Spleen (tissue), 7 donors: ENCODE measurements around the gene DCBLD1.

Experiments used
- POLR2A ChIP-seq, 3 donors: fragments of 450-650 bp; IDR thresholded peaks; one replicate each; pipeline ENCODE4 v1.5.1; 2017; ENCODE audit warnings: antibody characterized with exemption in 3 of 3, mild to moderate bottlenecking in 1 of 3
- POLR2AphosphoS5 ChIP-seq, 3 donors: sonication (generic); formaldehyde crosslinking; IDR thresholded peaks; one replicate each; pipeline ENCODE4 v1.5.1; 2017; ENCODE audit warnings: antibody characterized with exemption in 3 of 3
- TF ChIP-seq, protein P1 (sequence below), 11 experiments: fragments of 200-600 bp in 7 of 11; fragments of 450-650 bp in 4 of 11; sonication (generic) in 4 of 11; IDR thresholded peaks in 8 of 11; conservative IDR thresholded peaks in 3 of 11; 1 replicate in 7 of 11; 2 replicates in 4 of 11; pipeline versions ENCODE4 v1.4.0 to v1.8.0; 2016 to 2021; ENCODE audit warnings: antibody characterized with exemption in 11 of 11, inconsistent platforms in 4 of 11, mild to moderate bottlenecking in 1 of 11
- donor health status: DM: no; HTN: no; CAD: no; lungs with moderate emphysema.
- donor health status: DM: no; HTN: no; CAD: no.
- donor health status: DM: no; HTN: no; CAD: no.

DNA sequence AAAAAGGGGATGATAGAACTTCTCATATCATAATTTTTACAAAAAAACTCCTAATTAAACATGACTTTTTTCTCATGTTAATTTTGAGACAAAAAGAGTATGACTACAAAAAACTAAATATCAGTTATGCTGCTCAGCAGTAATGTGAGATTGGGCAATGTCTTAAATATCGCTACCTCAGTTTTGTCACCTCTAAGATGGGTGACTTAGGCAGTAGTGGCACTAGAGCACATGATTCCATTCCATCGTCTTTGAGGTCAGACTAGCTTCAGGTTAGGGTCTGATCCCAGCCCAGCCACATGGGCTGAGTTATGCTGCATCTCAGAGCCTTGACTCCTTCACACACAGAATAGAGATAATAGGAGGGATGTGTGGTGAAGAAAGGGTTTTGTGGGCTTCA is 11.0 kb downstream of the DCBLD1 start:
- TF ChIP-seq POLR2A (IDR thresholded peaks at IDR 0.05) (no peak), POLR2AphosphoS5 (IDR thresholded peaks at IDR 0.05) (no peak)
- TF ChIP-seq, protein P1, sequence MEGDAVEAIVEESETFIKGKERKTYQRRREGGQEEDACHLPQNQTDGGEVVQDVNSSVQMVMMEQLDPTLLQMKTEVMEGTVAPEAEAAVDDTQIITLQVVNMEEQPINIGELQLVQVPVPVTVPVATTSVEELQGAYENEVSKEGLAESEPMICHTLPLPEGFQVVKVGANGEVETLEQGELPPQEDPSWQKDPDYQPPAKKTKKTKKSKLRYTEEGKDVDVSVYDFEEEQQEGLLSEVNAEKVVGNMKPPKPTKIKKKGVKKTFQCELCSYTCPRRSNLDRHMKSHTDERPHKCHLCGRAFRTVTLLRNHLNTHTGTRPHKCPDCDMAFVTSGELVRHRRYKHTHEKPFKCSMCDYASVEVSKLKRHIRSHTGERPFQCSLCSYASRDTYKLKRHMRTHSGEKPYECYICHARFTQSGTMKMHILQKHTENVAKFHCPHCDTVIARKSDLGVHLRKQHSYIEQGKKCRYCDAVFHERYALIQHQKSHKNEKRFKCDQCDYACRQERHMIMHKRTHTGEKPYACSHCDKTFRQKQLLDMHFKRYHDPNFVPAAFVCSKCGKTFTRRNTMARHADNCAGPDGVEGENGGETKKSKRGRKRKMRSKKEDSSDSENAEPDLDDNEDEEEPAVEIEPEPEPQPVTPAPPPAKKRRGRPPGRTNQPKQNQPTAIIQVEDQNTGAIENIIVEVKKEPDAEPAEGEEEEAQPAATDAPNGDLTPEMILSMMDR (IDR thresholded peaks at IDR 0.05 in 8 of 11, conservative IDR thresholded peaks at IDR 0.05 in 3 of 11) = no peak
